ENCODE measurements around the gene PXN. TPM values are rescaled to one million over a fixed set of nuclear protein-coding genes. Genes with fewer than 3 reads are reported as not detected.
A peak's percentile ranks its signal among the peaks of the same experiment; 100 is the strongest.

Gene PXN
- total and polyA plus RNA-seq, 2 of the 13 experiments (the other 11 are each of a cell fraction or from before 2014, with no cell fraction given): 13.6 to 14.2 TPM

- 0 out of 4 replicates have a peak, but pooled peaks of 1 of the 2 experiments have one; percentile 23 for TF ChIP-seq POLR2A (IDR thresholded peaks at IDR 0.05; ENCODE audit: insufficient read depth in 1 of 2, low read depth in 2 of 2, low read length in 2 of 2)
- TF ChIP-seq AGO1 (IDR thresholded peaks at IDR 0.05; ENCODE audit: low read depth, low read length, poor library complexity, severe bottlenecking): peak; percentile 15
- no peak for TF ChIP-seq FOXM1 (CRISPR knock-in tag; IDR thresholded peaks at IDR 0.05)
Observed at GRCh38 chr12:120216742-120217605, 48.6 kb downstream of the PXN start (continued).

- TF ChIP-seq ZNF839 (CRISPR knock-in tag; IDR thresholded peaks at IDR 0.05; ENCODE audit: borderline replicate concordance): no peak
- no peak for TF ChIP-seq ZNF10 (CRISPR knock-in tag; IDR thresholded peaks at IDR 0.05; ENCODE audit: borderline replicate concordance, low read depth)
- TF ChIP-seq ZNF17 (CRISPR knock-in tag; IDR thresholded peaks at IDR 0.05): no peak
- no peak for TF ChIP-seq NFIC (IDR thresholded peaks at IDR 0.05; ENCODE audit: low read length)
- TF ChIP-seq ZNF280D (CRISPR knock-in tag; IDR thresholded peaks at IDR 0.05): no peak
- TF ChIP-seq ZNF552 (CRISPR knock-in tag; IDR thresholded peaks at IDR 0.05; ENCODE audit: borderline replicate concordance): no peak
- no peak for TF ChIP-seq HMG20A (CRISPR knock-in tag; IDR thresholded peaks at IDR 0.05; ENCODE audit: borderline replicate concordance)
- 0 out of 2 replicates have a peak, but pooled peaks have one; percentile 10 for TF ChIP-seq AKAP8 (CRISPR knock-in tag; IDR thresholded peaks at IDR 0.05)
Observed at GRCh38 chr12:120215766-120216735, 49.5 kb downstream of the PXN start.

More at GRCh38 chr12:120215766-120216735, 49.5 kb downstream of the PXN start:
- Histone ChIP-seq H3K36me3 (replicated peaks in 1 of 2; ENCODE audit: control insufficient read depth in 1 of 2, insufficient read depth in 2 of 2, low read length in 2 of 2) (peaks cover 13 to 27% of the 10 kb centered on the region in 2 experiments; a peak in 4 of 5 replicates), H3K4me3 (replicated peaks in 1 of 3; ENCODE audit: insufficient read depth in 1 of 3, low read depth in 2 of 3, low read length in 3 of 3) (no peak overlapping the region), H3K9me3 (ENCODE audit: low read length) (no peaks in the 10 kb centered on the region), H2AFZ (ENCODE audit: low read length) (no peak overlapping the region), H3K4me2 (ENCODE audit: low read depth, low read length) (no peak overlapping the region), H4K20me1 (ENCODE audit: insufficient read depth, low read length) (no peaks in the 10 kb centered on the region), H3K4me1 (ENCODE audit: insufficient read depth, low read length) (peaks cover 30% of the 10 kb centered on the region), H3K79me2 (ENCODE audit: insufficient read depth, low read length) (no peaks in the 10 kb centered on the region), H3K27me3 (ENCODE audit: control insufficient read depth in 1 of 2, insufficient read depth in 2 of 2, low read length in 2 of 2) (no peaks in the 10 kb centered on the region; a peak in 1 of 5 replicates), H3K9ac (ENCODE audit: insufficient read depth, low read depth, low read length) (no peak overlapping the region), H3K27ac (ENCODE audit: extremely low read length, insufficient read depth, low read length) (no peak overlapping the region)
- BruUV-seq (replicated peaks): no TSS peak
- intact Hi-C loops (cut with micrococcal nuclease; ENCODE audit: unreplicated experiment) (no loop called here), in situ Hi-C loops (cut with HindIII; ENCODE audit: extremely low pct_ligation_motif_present, low pct_unique_long_range_greater_than_20kb) (loop anchor here (10.0 kb wide), 1 partner anchor 49 kb away; the partner anchor contains the start of gene PXN)
- CTCF ChIA-PET (ENCODE audit: low intra/inter-chr PET ratio, low total read pairs): no interaction called here
- POLR2A ChIA-PET: interaction anchor here (1.2 to 8.2 kb wide), 3 partner anchors 12 to 17 kb away, joined by 4 to 115 read pairs (median 10); partner anchors contain the start of gene RPLP0
- WGBS (ENCODE audit: low lambda C conversion rate): 89% methylated on average over 20 of the region's 23 CpGs
- DNase-seq (ENCODE audit: low spot score) (no peak), ATAC-seq (no peak), FAIRE-seq (no peak)

Measured in HepG2 (cell line).